Stomach smooth muscle (tissue), 2 donors: ENCODE results near the gene GPR158.

ENCODE experiments used
- H3K27ac ChIP-seq: one replicate; pipeline ENCODE4 v1.7.0; 2013; ENCODE audit warnings: mild to moderate bottlenecking, low read length, inconsistent platforms
- H3K27me3 ChIP-seq, 2 donors: one replicate each; pipeline ENCODE4 v1.7.0; 2013; ENCODE audit warnings: low read length in 2 of 2; ENCODE audit not compliant: insufficient read depth in 2 of 2, control insufficient read depth in 1 of 2
- H3K36me3 ChIP-seq, 2 donors: one replicate each; pipeline ENCODE4 v1.7.0; 2013; ENCODE audit warnings: low read length in 2 of 2; ENCODE audit not compliant: control insufficient read depth in 2 of 2, insufficient read depth in 2 of 2
- H3K4me1 ChIP-seq: one replicate; pipeline ENCODE4 v1.7.0; 2013; ENCODE audit warnings: low read length; ENCODE audit not compliant: control insufficient read depth, insufficient read depth
- H3K4me3 ChIP-seq, 2 donors: one replicate each; pipeline ENCODE4 v1.7.0; 2013; ENCODE audit warnings: low read length in 2 of 2
- H3K9ac ChIP-seq, 2 donors: one replicate each; pipeline ENCODE4 v1.7.0; 2013; ENCODE audit warnings: low read length in 2 of 2, mild to moderate bottlenecking in 1 of 2
- H3K9me3 ChIP-seq, 2 donors: one replicate each; pipeline ENCODE4 v1.7.0; 2013; ENCODE audit warnings: low read length in 2 of 2; ENCODE audit not compliant: control insufficient read depth in 2 of 2
- donor health status: healthy.
- donor health status: Pancreatic carcinoma.

Gene GPR158

DNA sequence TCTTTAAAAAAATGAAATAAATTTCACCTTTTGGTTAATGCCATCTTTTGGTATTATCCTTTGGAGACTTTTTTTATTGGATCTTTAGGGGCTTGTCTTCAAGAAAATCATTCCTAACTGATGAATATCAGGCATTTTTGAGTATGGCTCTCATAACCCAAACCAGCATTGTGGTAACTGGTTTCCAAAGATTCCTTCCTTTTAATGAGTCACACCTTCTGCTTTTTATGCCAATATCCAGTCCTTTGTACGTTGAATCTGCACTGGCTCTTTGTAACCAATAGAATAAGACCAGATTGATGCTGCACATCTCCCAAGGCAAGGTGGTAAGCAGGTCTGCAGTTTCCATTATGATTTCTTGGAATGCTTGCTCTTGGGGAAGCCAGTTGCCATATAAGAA is 89.1 kb downstream of the GPR158 start:
- H3K27me3 ChIP-seq = no peaks in the 10 kb centered on the region
- H3K9ac ChIP-seq = no peak overlapping the region
- no peaks in the 10 kb centered on the region for H3K9me3 ChIP-seq
- no peaks in the 10 kb centered on the region for H3K36me3 ChIP-seq
- no peaks in the 10 kb centered on the region for H3K4me1 ChIP-seq
- no peak overlapping the region for H3K27ac ChIP-seq
- no peak overlapping the region for H3K4me3 ChIP-seq

DNA sequence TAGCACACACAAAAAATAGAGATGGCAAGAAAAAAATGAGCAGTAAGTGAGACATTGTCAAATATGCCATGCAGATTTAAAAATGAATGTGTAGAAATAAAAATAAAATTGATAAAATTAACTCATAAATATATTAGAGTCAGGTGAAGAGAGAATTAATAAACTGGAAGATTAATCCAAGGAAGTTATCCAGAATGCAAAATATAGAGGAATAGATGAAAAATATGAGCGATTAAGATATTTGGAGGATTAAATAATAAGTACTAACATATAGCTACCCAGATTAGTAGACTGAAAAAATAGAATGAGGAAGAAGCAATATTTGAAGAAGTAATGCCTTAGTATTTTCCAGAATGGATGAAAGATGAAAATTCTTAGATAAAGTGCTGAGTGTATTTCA is 103.4 kb downstream of the GPR158 start:
- no peaks in the 10 kb centered on the region for H3K36me3 ChIP-seq
- no peak overlapping the region for H3K9ac ChIP-seq
- no peaks in the 10 kb centered on the region for H3K27me3 ChIP-seq
- no peak overlapping the region for H3K27ac ChIP-seq
- no peaks in the 10 kb centered on the region for H3K9me3 ChIP-seq
- no peak overlapping the region for H3K4me3 ChIP-seq
- no peaks in the 10 kb centered on the region for H3K4me1 ChIP-seq

DNA sequence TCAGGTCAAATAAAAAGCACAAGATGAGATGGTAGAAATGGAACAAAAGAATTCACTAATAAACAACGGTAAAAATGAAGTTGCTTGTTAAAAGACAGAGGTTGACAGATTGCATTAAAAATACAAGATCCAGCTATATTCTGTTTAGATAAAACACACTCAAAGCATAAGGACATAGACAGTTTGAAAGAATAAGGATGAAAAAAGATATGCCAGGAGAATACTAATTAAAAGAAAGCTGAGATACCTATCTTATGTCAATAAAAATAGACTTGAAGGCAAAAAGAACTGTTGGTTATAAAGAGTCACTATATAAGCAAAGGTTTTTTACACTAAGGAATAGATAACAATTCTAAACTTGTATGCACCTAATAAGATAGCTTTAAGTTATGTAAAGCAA is 105.3 kb downstream of the GPR158 start:
- no peaks in the 10 kb centered on the region for H3K36me3 ChIP-seq
- no peaks in the 10 kb centered on the region for H3K4me1 ChIP-seq
- no peak overlapping the region for H3K4me3 ChIP-seq
- peaks cover 0 to under 1% of the 10 kb centered on the region in 2 donors for H3K9me3 ChIP-seq
- no peak overlapping the region for H3K27ac ChIP-seq
- no peak overlapping the region for H3K9ac ChIP-seq
- no peaks in the 10 kb centered on the region for H3K27me3 ChIP-seq

DNA sequence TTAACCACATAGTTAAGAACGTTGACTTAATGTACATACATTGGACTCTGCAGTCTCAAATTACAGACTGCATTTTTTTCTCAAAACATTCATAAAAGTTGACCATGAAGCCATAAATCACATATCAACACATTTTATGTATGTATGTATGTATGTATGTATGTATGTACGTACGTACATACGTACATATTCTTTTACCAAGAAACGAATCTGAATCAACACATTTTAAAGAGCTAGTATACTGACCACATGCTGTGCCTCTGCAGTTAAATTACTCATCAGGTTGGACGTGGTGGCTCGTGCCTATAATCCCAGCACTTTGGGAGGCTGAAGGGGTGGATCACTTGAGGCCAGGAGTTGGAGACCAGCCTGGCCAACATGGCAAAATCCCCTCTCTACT is 105.8 kb downstream of the GPR158 start:
- Histone ChIP-seq H3K4me3 (no peak overlapping the region), H3K9ac (no peak overlapping the region), H3K4me1 (no peaks in the 10 kb centered on the region), H3K36me3 (no peaks in the 10 kb centered on the region), H3K27ac (no peak overlapping the region), H3K27me3 (no peaks in the 10 kb centered on the region), H3K9me3 (peaks cover 0 to 3% of the 10 kb centered on the region in 2 donors)

DNA sequence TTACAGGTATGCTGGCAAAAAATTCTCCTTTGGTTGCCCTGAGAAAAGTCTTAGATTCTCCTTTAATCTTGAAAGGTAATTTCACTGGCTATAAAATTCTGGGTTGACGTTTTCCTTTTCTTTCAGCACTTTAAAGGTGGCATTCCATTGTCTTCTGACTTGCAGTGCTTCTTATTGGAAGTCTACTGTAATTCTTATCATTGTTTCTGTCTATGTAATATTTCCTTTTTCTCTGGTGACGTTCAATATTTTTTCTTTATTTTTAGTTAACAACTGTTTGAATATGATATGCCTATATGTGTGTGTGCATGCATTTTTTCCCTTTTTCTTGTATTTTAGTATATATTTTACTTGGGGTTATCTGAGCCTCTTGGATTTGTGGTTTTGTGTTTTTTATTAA is 111.0 kb downstream of the GPR158 start:
- H3K27me3 ChIP-seq = no peaks in the 10 kb centered on the region
- H3K4me3 ChIP-seq = no peak overlapping the region
- H3K27ac ChIP-seq = no peak overlapping the region
- H3K36me3 ChIP-seq = no peaks in the 10 kb centered on the region
- H3K9ac ChIP-seq = no peak overlapping the region
- no peaks in the 10 kb centered on the region for H3K4me1 ChIP-seq
- H3K9me3 ChIP-seq = peaks cover 0 to 6% of the 10 kb centered on the region in 2 donors

DNA sequence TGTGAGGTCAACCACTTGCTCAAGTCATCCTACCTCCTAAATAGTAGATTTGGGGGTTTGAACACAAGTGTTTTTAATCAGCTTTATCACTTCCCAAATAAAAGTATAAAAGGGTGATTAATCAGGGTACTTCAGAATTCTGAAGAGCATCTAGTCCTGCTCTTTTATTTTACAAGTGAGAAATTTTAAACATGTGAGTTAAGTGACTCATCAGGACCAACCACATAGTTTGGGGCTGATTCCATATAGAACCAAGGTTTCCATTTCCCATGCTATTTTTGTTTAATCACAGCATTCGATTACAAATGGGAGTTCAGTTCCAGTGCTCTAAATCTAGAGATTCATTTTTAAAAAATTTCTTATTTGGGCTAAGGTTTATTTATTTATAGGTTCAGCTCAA is 113.4 kb downstream of the GPR158 start:
- H3K4me3 ChIP-seq = no peak overlapping the region
- no peak overlapping the region for H3K27ac ChIP-seq
- no peak overlapping the region for H3K9ac ChIP-seq
- no peaks in the 10 kb centered on the region for H3K27me3 ChIP-seq
- no peaks in the 10 kb centered on the region for H3K36me3 ChIP-seq
- H3K4me1 ChIP-seq = no peaks in the 10 kb centered on the region
- H3K9me3 ChIP-seq = peaks cover 0 to 6% of the 10 kb centered on the region in 2 donors

DNA sequence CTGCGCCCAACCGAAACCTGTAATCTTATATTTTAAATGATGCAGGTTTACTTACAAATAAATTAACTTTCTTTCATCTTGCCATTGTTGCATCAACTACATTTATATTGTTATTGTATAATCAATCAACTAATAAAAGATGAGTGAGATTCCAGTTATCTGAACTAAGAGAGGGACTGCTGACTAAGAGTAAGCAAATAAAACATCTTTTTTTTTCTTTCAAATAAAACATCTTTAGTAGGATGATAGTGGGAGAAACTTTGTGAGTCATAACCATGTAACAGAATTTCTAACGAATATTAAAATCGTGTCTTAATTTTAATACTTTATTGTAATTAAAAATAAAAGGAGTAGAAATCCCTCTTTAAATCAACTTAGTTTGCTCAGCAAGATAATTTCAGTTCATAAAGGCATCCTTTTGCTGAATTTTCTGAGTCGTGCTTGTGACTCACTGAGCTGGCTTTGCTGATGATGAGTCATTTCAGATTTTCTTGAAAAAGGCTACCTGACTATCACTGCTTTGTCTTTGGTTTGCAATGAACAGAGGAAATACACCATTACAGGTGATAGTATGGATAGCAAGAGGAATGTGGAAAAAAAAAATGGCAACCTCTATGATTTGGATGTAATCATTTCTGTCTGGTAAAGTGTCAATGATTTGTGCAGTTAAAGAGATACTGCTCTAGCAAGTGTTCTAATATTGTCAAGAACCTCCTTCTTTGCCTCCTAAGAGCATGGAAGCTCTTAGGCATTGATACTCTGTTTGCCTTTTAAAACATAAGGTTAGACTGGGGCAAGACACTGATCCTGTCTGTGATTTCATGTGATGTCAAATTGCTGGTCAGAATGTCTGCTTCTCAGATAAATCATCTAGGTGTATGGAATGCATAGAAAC is 119.5 kb downstream of the GPR158 start:
- no peaks in the 10 kb centered on the region for H3K27me3 ChIP-seq
- H3K4me1 ChIP-seq = no peaks in the 10 kb centered on the region
- H3K9ac ChIP-seq = no peak overlapping the region

DNA sequence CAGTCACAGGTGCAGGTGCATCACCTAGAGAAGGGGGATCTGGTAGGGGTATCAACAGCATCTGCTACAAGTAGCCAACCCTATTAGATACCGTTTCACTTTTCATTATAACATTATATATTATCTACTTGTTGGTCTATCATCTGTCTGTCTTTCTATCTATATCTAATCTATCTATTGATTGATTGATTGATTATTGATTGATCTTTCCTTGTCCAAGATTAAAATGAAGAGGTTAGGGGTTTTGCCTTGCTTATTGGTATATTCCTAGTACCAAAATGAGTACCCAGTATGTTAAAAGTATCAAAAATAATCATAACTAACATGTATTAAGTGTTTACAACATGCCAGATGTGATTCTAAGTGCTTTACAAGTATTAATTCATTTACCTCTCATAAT is 121.5 kb downstream of the GPR158 start:
- H3K4me1 ChIP-seq = no peaks in the 10 kb centered on the region
- H3K27ac ChIP-seq = no peak overlapping the region

More for the DNA sequence above, 119.5 kb downstream of the GPR158 start:
- Histone ChIP-seq H3K36me3 (no peaks in the 10 kb centered on the region), H3K9me3 (no peaks in the 10 kb centered on the region), H3K27ac (no peak overlapping the region), H3K4me3 (no peak overlapping the region)

DNA sequence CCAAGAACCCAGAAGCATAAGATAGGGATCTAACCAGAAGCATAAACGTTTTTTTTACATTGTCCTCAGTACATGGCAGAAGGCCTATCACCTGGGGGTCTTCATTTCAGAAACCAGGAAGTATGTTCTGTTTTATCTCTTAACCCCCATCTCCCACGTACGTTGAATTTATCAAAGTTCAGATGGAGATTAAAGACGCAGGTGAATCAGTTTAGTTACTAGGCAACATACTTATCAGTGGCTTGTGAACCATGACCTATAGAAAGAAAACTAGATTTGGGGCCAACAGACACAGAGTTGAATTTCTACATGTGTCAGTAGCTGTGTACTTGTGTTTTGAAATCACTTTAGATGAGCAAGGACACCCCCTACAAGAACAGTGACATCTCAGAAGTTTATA is 122.7 kb downstream of the GPR158 start:
- no peak overlapping the region for H3K4me3 ChIP-seq
- H3K9ac ChIP-seq = no peak overlapping the region
- no peaks in the 10 kb centered on the region for H3K4me1 ChIP-seq
- no peak overlapping the region for H3K27ac ChIP-seq
- H3K9me3 ChIP-seq = no peaks in the 10 kb centered on the region
- H3K36me3 ChIP-seq = no peaks in the 10 kb centered on the region
- no peaks in the 10 kb centered on the region for H3K27me3 ChIP-seq

More for the DNA sequence above, 121.5 kb downstream of the GPR158 start:
- Histone ChIP-seq H3K27me3 (no peaks in the 10 kb centered on the region), H3K36me3 (no peaks in the 10 kb centered on the region), H3K9ac (no peak overlapping the region), H3K9me3 (no peaks in the 10 kb centered on the region), H3K4me3 (no peak overlapping the region)

DNA sequence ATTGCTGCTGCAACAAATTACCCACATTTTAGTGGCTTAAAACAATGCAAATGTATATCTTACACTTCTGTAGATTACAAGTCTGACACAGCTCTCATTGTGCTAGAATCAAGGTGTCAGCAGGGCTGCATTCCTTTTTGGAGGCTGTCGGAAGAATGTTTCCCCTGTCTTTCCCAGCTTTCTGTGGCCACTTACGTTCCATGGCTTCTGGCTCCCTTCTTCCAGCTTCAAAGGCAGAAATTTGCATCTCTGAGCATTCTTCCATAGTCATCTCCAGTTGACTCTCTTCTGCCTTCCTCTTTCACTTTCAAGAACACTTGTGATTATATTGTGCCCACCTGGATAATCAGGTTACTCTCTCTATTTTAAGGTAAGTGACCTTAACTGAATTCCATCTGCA is 125.3 kb downstream of the GPR158 start:
- Histone ChIP-seq H3K4me1 (no peaks in the 10 kb centered on the region), H3K4me3 (no peak overlapping the region), H3K36me3 (no peaks in the 10 kb centered on the region), H3K9ac (no peak overlapping the region), H3K27me3 (no peaks in the 10 kb centered on the region), H3K9me3 (no peaks in the 10 kb centered on the region), H3K27ac (no peak overlapping the region)

DNA sequence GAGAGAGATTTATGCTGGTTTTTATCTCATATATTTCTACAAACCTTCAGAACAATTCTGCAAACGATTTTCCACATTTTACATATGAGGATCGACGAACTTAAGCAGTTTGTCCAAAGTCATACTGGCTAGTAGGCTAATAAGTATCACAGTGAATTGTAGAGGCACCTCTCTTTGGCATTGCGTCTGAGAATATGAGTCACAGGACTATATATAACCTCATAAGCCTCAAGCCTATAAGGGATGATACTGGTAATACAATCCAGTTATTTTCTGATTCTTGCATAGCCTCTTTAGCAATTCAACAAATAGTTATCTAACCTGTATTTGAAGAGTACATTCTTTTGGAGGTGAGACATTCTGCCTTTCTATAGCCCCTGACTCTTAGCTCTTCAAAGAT is 129.8 kb downstream of the GPR158 start:
- Histone ChIP-seq H3K27me3 (no peaks in the 10 kb centered on the region), H3K27ac (no peak overlapping the region), H3K9ac (no peak overlapping the region), H3K4me3 (no peak overlapping the region), H3K9me3 (peaks cover 0 to 3% of the 10 kb centered on the region in 2 donors), H3K36me3 (no peaks in the 10 kb centered on the region), H3K4me1 (no peaks in the 10 kb centered on the region)
